ENCODE measurements around the gene SOBP. TPM values are rescaled to one million over a fixed set of nuclear protein-coding genes. Genes with fewer than 3 reads are reported as not detected.

The SOBP gene
- total RNA-seq, 3 donors from 2014 or later = 5.6 to 8.2 (median 7.0) TPM

DNA sequence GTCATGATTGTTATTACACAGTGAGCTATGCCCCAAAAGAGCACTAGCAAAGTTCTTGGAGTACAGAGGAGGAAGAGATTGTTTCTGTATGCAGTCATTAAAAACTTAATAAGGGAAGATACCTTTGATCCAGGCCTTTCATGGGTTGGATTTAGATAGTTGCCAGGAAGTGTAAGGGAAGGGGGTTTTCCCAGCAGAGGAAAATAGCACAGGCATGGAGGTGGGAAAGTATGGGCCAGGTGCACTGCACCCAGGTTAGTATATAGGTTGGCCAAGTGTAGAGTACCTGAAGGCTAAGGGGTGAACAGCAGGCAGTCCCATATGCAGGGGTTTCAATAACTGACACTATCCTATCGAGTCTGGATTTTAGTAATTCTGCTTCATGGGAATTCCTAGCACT, 101.4 kb downstream of the SOBP start:
- intact Hi-C loops (cut with DNase I; ENCODE audit: low total_unique reads) = no loop called here
- Histone ChIP-seq H3K36me3 (no peaks in the 10 kb centered on the region), H3K27me3 (no peaks in the 10 kb centered on the region), H3K4me3 (no peak overlapping the region), H3K9me3 (no peaks in the 10 kb centered on the region), H3K4me1 (no peaks in the 10 kb centered on the region), H3K27ac (no peak overlapping the region)
- TF ChIP-seq POLR2AphosphoS5 (IDR thresholded peaks at IDR 0.05) = no peak
- no peak for DNase-seq (ENCODE audit: low spot score in 2 of 2)

GRCh38 chr6:107592806-107593205, 102.9 kb downstream of the SOBP start:
- Histone ChIP-seq H3K36me3 (no peaks in the 10 kb centered on the region), H3K9me3 (no peaks in the 10 kb centered on the region), H3K27ac (no peak overlapping the region), H3K4me1 (no peaks in the 10 kb centered on the region), H3K4me3 (no peak overlapping the region), H3K27me3 (no peaks in the 10 kb centered on the region)
- DNase-seq (ENCODE audit: low spot score in 2 of 2) = no peak
- intact Hi-C loops (cut with DNase I; ENCODE audit: low total_unique reads) = no loop called here
- TF ChIP-seq POLR2AphosphoS5 (IDR thresholded peaks at IDR 0.05) = no peak
- TF ChIP-seq CTCF (IDR thresholded peaks at IDR 0.05) = no peak
- no peak for TF ChIP-seq POLR2A (IDR thresholded peaks at IDR 0.05)

DNA sequence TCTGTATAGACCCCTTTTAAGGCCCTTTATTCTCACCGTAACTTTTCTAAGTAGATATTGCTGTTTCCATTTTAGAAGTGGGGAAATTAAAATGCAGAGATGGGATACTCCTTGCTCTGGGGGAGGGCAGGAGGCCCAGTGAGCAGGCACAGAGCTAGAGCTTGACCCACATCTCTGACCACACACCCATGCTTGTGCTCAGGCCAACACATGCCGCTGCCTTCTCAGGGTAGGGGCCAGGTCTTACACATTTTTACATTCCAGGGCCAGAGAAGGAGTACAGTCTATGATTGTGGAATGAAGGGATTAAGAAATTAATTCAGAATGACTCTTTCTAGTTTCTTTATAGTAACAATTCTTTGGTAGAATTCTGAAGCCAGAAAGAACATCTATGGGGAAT, 104.8 kb downstream of the SOBP start:
- no peaks in the 10 kb centered on the region for H3K36me3 ChIP-seq
- H3K27me3 ChIP-seq = no peaks in the 10 kb centered on the region
- intact Hi-C loops (cut with DNase I; ENCODE audit: low total_unique reads) = no loop called here
- H3K4me1 ChIP-seq = no peaks in the 10 kb centered on the region
- DNase-seq (ENCODE audit: low spot score in 2 of 2) = no peak
- TF ChIP-seq POLR2AphosphoS5 (IDR thresholded peaks at IDR 0.05) (no peak), CTCF (IDR thresholded peaks at IDR 0.05) (no peak), POLR2A (IDR thresholded peaks at IDR 0.05) (no peak)
- H3K27ac ChIP-seq = no peak overlapping the region
- no peak overlapping the region for H3K4me3 ChIP-seq
- no peaks in the 10 kb centered on the region for H3K9me3 ChIP-seq

DNA sequence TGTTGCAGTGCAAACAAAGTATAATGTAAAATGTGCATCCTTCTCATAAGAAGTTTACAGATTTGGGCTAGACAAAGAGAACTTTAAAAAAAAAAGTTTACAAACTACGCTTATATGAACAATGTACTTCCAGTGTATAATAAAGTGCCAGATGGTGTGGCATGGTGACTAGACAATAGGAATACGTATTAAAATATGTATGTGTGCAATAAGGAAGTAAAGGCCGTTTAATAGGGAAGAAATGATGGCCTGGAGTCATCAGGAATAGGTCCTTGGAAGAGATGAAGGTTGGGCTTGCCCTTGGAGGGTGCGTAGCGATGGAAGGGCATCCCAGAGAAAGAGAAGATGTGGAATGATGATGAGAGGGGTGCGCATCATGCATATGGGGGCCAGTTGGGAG, 108.2 kb downstream of the SOBP start:
- TF ChIP-seq POLR2AphosphoS5 (IDR thresholded peaks at IDR 0.05) = no peak
- TF ChIP-seq CTCF (IDR thresholded peaks at IDR 0.05) = no peak
- H3K36me3 ChIP-seq = no peaks in the 10 kb centered on the region
- no peak for DNase-seq (ENCODE audit: low spot score in 2 of 2)
- intact Hi-C loops (cut with DNase I; ENCODE audit: low total_unique reads) = no loop called here
- no peak overlapping the region for H3K27ac ChIP-seq
- no peaks in the 10 kb centered on the region for H3K9me3 ChIP-seq
- H3K4me3 ChIP-seq = no peak overlapping the region
- H3K4me1 ChIP-seq = no peaks in the 10 kb centered on the region
- H3K27me3 ChIP-seq = no peaks in the 10 kb centered on the region

- no peaks in the 10 kb centered on the region for H3K4me1 ChIP-seq
- no peak for TF ChIP-seq POLR2AphosphoS5 (IDR thresholded peaks at IDR 0.05)
- no peak for TF ChIP-seq CTCF (IDR thresholded peaks at IDR 0.05)
- no peak for TF ChIP-seq POLR2A (IDR thresholded peaks at IDR 0.05)
- H3K9me3 ChIP-seq = no peaks in the 10 kb centered on the region
- H3K4me3 ChIP-seq = no peak overlapping the region
- intact Hi-C loops (cut with DNase I; ENCODE audit: low total_unique reads) = no loop called here
- H3K36me3 ChIP-seq = no peaks in the 10 kb centered on the region
- DNase-seq (ENCODE audit: low spot score in 2 of 2) = no peak
- H3K27me3 ChIP-seq = no peaks in the 10 kb centered on the region
- no peak overlapping the region for H3K27ac ChIP-seq
Measured at GRCh38 chr6:107599043-107599442, 109.1 kb downstream of the SOBP start.

- intact Hi-C loops (cut with DNase I; ENCODE audit: low total_unique reads) = no loop called here
- Histone ChIP-seq H3K9me3 (no peaks in the 10 kb centered on the region), H3K4me3 (no peak overlapping the region), H3K27me3 (no peaks in the 10 kb centered on the region), H3K4me1 (no peaks in the 10 kb centered on the region), H3K27ac (no peak overlapping the region), H3K36me3 (no peaks in the 10 kb centered on the region)
- no peak for TF ChIP-seq POLR2AphosphoS5 (IDR thresholded peaks at IDR 0.05)
- DNase-seq (ENCODE audit: low spot score in 2 of 2) = no peak
Measured at GRCh38 chr6:107600121-107600520, 110.2 kb downstream of the SOBP start.

All from breast epithelium (tissue), 4 donors.